SK-N-MC (cell line): Measurements from ENCODE around the gene TMEM167A.

Experiments
- DNase-seq: peaks from one replicate; pipeline ENCODE4 v3.0.0-alpha.2; 2011; ENCODE audit warnings: low read depth, low spot score
- H3K27ac ChIP-seq: fragments of 200-600 bp; sonication (generic); 2 replicates; pipeline ENCODE4 v1.5.1; 2016; ENCODE audit warnings: mixed run types
- H3K36me3 ChIP-seq: fragments of 200-600 bp; sonication (generic); 2 replicates; pipeline ENCODE4 v1.6.1; 2017; ENCODE audit warnings: antibody characterized with exemption, low read length, mixed read lengths; ENCODE audit not compliant: insufficient read depth
- H3K4me3 ChIP-seq: fragments of 200-600 bp; sonication (generic); 2 replicates; pipeline ENCODE4 v1.5.1; 2016
- H3K9ac ChIP-seq: fragments of 200-600 bp; sonication (generic); 2 replicates; pipeline ENCODE4 v1.8.0; 2017; ENCODE audit warnings: mixed run types, mixed read lengths; ENCODE audit not compliant: insufficient read length
- H3K9me3 ChIP-seq: fragments of 200-600 bp; sonication (generic); 2 replicates; pipeline ENCODE4 v1.6.1; 2017; ENCODE audit warnings: low read depth, mild to moderate bottlenecking, antibody characterized with exemption, low read length, moderate library complexity, mixed read lengths
- EZH2 ChIP-seq: fragments of 200-600 bp; sonication (generic); IDR thresholded peaks from one replicate; pipeline ENCODE4 v1.6.1; 2017; ENCODE audit warnings: antibody characterized with exemption
- FOXP2 ChIP-seq: optimal IDR thresholded peaks from 2 replicates; pipeline ENCODE3; 2011; ENCODE audit warnings: mild to moderate bottlenecking, moderate library complexity; ENCODE audit not compliant: insufficient read depth; ENCODE audit errors: extremely low read length, control extremely low read depth
- POLR2AphosphoS5 ChIP-seq: IDR thresholded peaks from 2 replicates; pipeline ENCODE4 v1.6.1; 2012; ENCODE audit warnings: mild to moderate bottlenecking, low read depth, low read length, borderline replicate concordance

TMEM167A gene

GRCh38 chr5:83055166-83055565 lies 22.0 kb downstream of the TMEM167A start:
- Histone ChIP-seq H3K27ac (no peak overlapping the region), H3K9ac (no peak overlapping the region), H3K4me3 (no peak overlapping the region), H3K36me3 (peaks cover 62% of the 10 kb centered on the region), H3K9me3 (no peaks in the 10 kb centered on the region)
- no peak for TF ChIP-seq POLR2AphosphoS5
- no peak for TF ChIP-seq EZH2
- no peak for TF ChIP-seq FOXP2
- DNase-seq, result no peak

- no peak overlapping the region for H3K27ac ChIP-seq
- no peak for DNase-seq
- no peak overlapping the region for H3K4me3 ChIP-seq
- no peak overlapping the region for H3K9ac ChIP-seq
- TF ChIP-seq EZH2 (no peak), POLR2AphosphoS5 (no peak), FOXP2 (no peak)
- peaks cover 28% of the 10 kb centered on the region for H3K36me3 ChIP-seq
- no peaks in the 10 kb centered on the region for H3K9me3 ChIP-seq
Observed at GRCh38 chr5:83050723-83051340, 26.4 kb downstream of the TMEM167A start.

GRCh38 chr5:83049370-83049885 lies 27.8 kb downstream of the TMEM167A start:
- Histone ChIP-seq H3K4me3 (no peak overlapping the region), H3K9ac (no peak overlapping the region), H3K27ac (no peak overlapping the region), H3K36me3 (peaks cover 23% of the 10 kb centered on the region), H3K9me3 (no peaks in the 10 kb centered on the region)
- no peak for DNase-seq
- TF ChIP-seq EZH2, result no peak
- no peak for TF ChIP-seq FOXP2
- TF ChIP-seq POLR2AphosphoS5, result no peak

- no peak overlapping the region for H3K4me3 ChIP-seq
- H3K36me3 ChIP-seq, result peaks cover 18% of the 10 kb centered on the region
- no peak for DNase-seq
- H3K27ac ChIP-seq, result no peak overlapping the region
- no peak overlapping the region for H3K9ac ChIP-seq
- TF ChIP-seq POLR2AphosphoS5, result no peak
- TF ChIP-seq FOXP2, result no peak
- no peak for TF ChIP-seq EZH2
- no peaks in the 10 kb centered on the region for H3K9me3 ChIP-seq
Observed at GRCh38 chr5:83048811-83049210, 28.4 kb downstream of the TMEM167A start.

- H3K27ac ChIP-seq, result no peak overlapping the region
- DNase-seq, result no peak
- no peak overlapping the region for H3K4me3 ChIP-seq
- H3K9ac ChIP-seq, result no peak overlapping the region
- TF ChIP-seq POLR2AphosphoS5 (no peak), EZH2 (no peak), FOXP2 (no peak)
- no peaks in the 10 kb centered on the region for H3K9me3 ChIP-seq
- H3K36me3 ChIP-seq, result peaks cover 18% of the 10 kb centered on the region
Observed at GRCh38 chr5:83048277-83048676, 28.9 kb downstream of the TMEM167A start.

- Histone ChIP-seq H3K9ac (no peak overlapping the region), H3K9me3 (no peaks in the 10 kb centered on the region), H3K4me3 (no peak overlapping the region), H3K36me3 (peaks cover 5% of the 10 kb centered on the region; the same call in 1 of the 2 replicates), H3K27ac (no peak overlapping the region)
- no peak for DNase-seq
- TF ChIP-seq POLR2AphosphoS5 (no peak), FOXP2 (no peak), EZH2 (no peak)
Observed at GRCh38 chr5:83044926-83045325, 32.3 kb downstream of the TMEM167A start.

GRCh38 chr5:83042507-83042906 lies 34.7 kb downstream of the TMEM167A start:
- Histone ChIP-seq H3K4me3 (no peak overlapping the region), H3K36me3 (no peaks in the 10 kb centered on the region), H3K27ac (no peak overlapping the region), H3K9ac (no peak overlapping the region), H3K9me3 (no peaks in the 10 kb centered on the region)
- DNase-seq, result no peak
- TF ChIP-seq FOXP2, result no peak
- no peak for TF ChIP-seq POLR2AphosphoS5
- TF ChIP-seq EZH2, result no peak

- Histone ChIP-seq H3K27ac (no peak overlapping the region), H3K36me3 (no peaks in the 10 kb centered on the region), H3K4me3 (no peak overlapping the region), H3K9ac (no peak overlapping the region), H3K9me3 (no peaks in the 10 kb centered on the region)
- DNase-seq, result no peak
- TF ChIP-seq EZH2 (no peak), POLR2AphosphoS5 (no peak), FOXP2 (no peak)
Observed at GRCh38 chr5:83038924-83039323, 38.3 kb downstream of the TMEM167A start.
